Mesenchymal stem cell (in vitro differentiated cells and primary cell): ENCODE data around the gene MVB12A.

Experiments used
- DNase-seq: peaks from one replicate; pipeline ENCODE4 v3.0.0-alpha.2; 2013
- H2AFZ ChIP-seq: one replicate; pipeline ENCODE4 v1.6.1; 2013; ENCODE audit warnings: low read depth, mild to moderate bottlenecking, control low read depth, inconsistent platforms, low read length, moderate library complexity
- H2AK5ac ChIP-seq: 2 replicates; pipeline ENCODE4 v1.6.1; 2013; ENCODE audit warnings: low read length, moderate library complexity, mild to moderate bottlenecking, inconsistent platforms; ENCODE audit not compliant: severe bottlenecking
- H2BK120ac ChIP-seq: one replicate; pipeline ENCODE4 v1.6.1; 2013; ENCODE audit warnings: low read depth, mild to moderate bottlenecking, inconsistent platforms, low read length, moderate library complexity
- H2BK12ac ChIP-seq, 2 experiments: one replicate each; pipeline ENCODE4 v1.6.1; 2013; ENCODE audit warnings: inconsistent platforms in 2 of 2, low read length in 2 of 2, mild to moderate bottlenecking in 2 of 2, moderate library complexity in 2 of 2, control low read depth in 1 of 2
- H2BK15ac ChIP-seq: one replicate; pipeline ENCODE4 v1.6.1; 2013; ENCODE audit warnings: mild to moderate bottlenecking, low read depth, inconsistent platforms; ENCODE audit not compliant: poor library complexity, severe bottlenecking
- H2BK5ac ChIP-seq: 2 replicates; pipeline ENCODE4 v1.6.1; 2013; ENCODE audit warnings: low read depth, mild to moderate bottlenecking, low read length, control low read depth, inconsistent platforms; ENCODE audit not compliant: poor library complexity, severe bottlenecking
- H3K14ac ChIP-seq, 2 experiments: one replicate each; pipeline ENCODE4 v1.6.1; 2013; ENCODE audit warnings: inconsistent platforms in 2 of 2, low read length in 2 of 2, control low read depth in 1 of 2, mild to moderate bottlenecking in 1 of 2, moderate library complexity in 1 of 2
- H3K18ac ChIP-seq, 2 experiments: one replicate each; pipeline ENCODE4 v1.6.1; 2013; ENCODE audit warnings: inconsistent platforms in 2 of 2, low read length in 2 of 2, control low read depth in 1 of 2, low read depth in 1 of 2, mild to moderate bottlenecking in 1 of 2
- H3K23ac ChIP-seq, 2 experiments: one replicate each; pipeline ENCODE4 v1.6.1; 2013; ENCODE audit warnings: inconsistent platforms in 2 of 2, low read length in 2 of 2, mild to moderate bottlenecking in 2 of 2, moderate library complexity in 2 of 2, control low read depth in 1 of 2
- H3K27ac ChIP-seq: 2 replicates; pipeline ENCODE4 v1.5.1; 2013; ENCODE audit warnings: mild to moderate bottlenecking, moderate library complexity, low read length, control low read depth, inconsistent platforms; ENCODE audit not compliant: poor library complexity, severe bottlenecking
- H3K27me3 ChIP-seq, 2 experiments: 2 replicates each; pipeline versions ENCODE4 v1.6.1 to v1.7.0; 2013; ENCODE audit warnings: low read length in 2 of 2, mild to moderate bottlenecking in 2 of 2, moderate library complexity in 2 of 2, control low read depth in 1 of 2, inconsistent platforms in 1 of 2; ENCODE audit not compliant: control insufficient read depth in 1 of 2, insufficient read depth in 1 of 2
- H3K36me3 ChIP-seq, 2 experiments: 2 replicates each; pipeline versions ENCODE4 v1.6.1 to v1.7.0; 2013; ENCODE audit warnings: low read length in 2 of 2, control low read depth in 1 of 2, inconsistent platforms in 1 of 2, low read depth in 1 of 2, mild to moderate bottlenecking in 1 of 2; ENCODE audit not compliant: insufficient read depth in 2 of 2, control insufficient read depth in 1 of 2
- H3K4ac ChIP-seq, 2 experiments: one replicate each; pipeline ENCODE4 v1.6.1; 2013; ENCODE audit warnings: inconsistent platforms in 2 of 2, low read length in 2 of 2, mild to moderate bottlenecking in 2 of 2, moderate library complexity in 2 of 2, control low read depth in 1 of 2, low read depth in 1 of 2
- H3K4me1 ChIP-seq: 2 replicates; pipeline ENCODE4 v1.6.1; 2013; ENCODE audit warnings: low read depth, low read length, control low read depth; ENCODE audit not compliant: control insufficient read depth, insufficient read depth
- H3K4me2 ChIP-seq: 2 replicates; pipeline ENCODE4 v1.6.1; 2013; ENCODE audit warnings: low read length, mild to moderate bottlenecking, inconsistent platforms; ENCODE audit not compliant: poor library complexity, severe bottlenecking
- H3K4me3 ChIP-seq, 2 experiments: 2 replicates each; pipeline versions ENCODE4 v1.5.1 to v1.7.0; 2013; ENCODE audit warnings: low read length in 2 of 2, mild to moderate bottlenecking in 2 of 2, control low read depth in 1 of 2, low read depth in 1 of 2; ENCODE audit not compliant: insufficient read depth in 1 of 2
- H3K79me1 ChIP-seq: replicated peaks from 2 replicates; pipeline ENCODE4 v1.6.1; 2013; ENCODE audit warnings: mild to moderate bottlenecking, control low read depth, low read length, inconsistent platforms; ENCODE audit not compliant: poor library complexity, severe bottlenecking
- H3K9ac ChIP-seq: 2 replicates; pipeline ENCODE4 v1.7.0; 2013; ENCODE audit warnings: mild to moderate bottlenecking, low read length, moderate library complexity
- H3K9me3 ChIP-seq: 2 replicates; pipeline ENCODE4 v1.7.0; 2013; ENCODE audit warnings: mild to moderate bottlenecking, low read length; ENCODE audit not compliant: control insufficient read depth
- H4K8ac ChIP-seq: one replicate; pipeline ENCODE4 v1.6.1; 2013; ENCODE audit warnings: inconsistent platforms, mild to moderate bottlenecking, low read length, moderate library complexity
- H4K91ac ChIP-seq: one replicate; pipeline ENCODE4 v1.6.1; 2013; ENCODE audit warnings: mild to moderate bottlenecking, low read length, inconsistent platforms
- WGBS: methylation state at CpG from one replicate; pipeline ENCODE4 v1.1.7; 2013; ENCODE audit warnings: mixed read lengths; 5-methylcytosine and 5-hydroxymethylcytosine counted together

The MVB12A gene

GRCh38 chr19:17460372-17461230 is 40.8 kb downstream of the MVB12A start, which contains the start of gene NXNL1:
Gene NXNL1 (minus strand): TSS chr19:17460926. CDS start chr19:17460869, 57 bp downstream.
- Histone ChIP-seq H3K4me3 (no peak within 1 kb of the TSS), H2BK5ac (no peak within 1 kb of the TSS), H3K18ac (no peak within 1 kb of the TSS), H3K9me3 (no peaks in the 10 kb centered on the region), H4K91ac (no peak within 1 kb of the TSS), H3K4ac (no peak within 1 kb of the TSS), H2BK12ac (no peak within 1 kb of the TSS), H3K23ac (no peak within 1 kb of the TSS), H2BK15ac (no peak within 1 kb of the TSS), H2AFZ (no peak within 1 kb of the TSS), H3K79me1 (no peaks in the 10 kb centered on the region), H4K8ac (no peak within 1 kb of the TSS), H3K27me3 (peaks cover 13 to 40% of the 10 kb centered on the region in 2 experiments), H3K4me2 (no peak within 1 kb of the TSS), H3K14ac (no peak within 1 kb of the TSS), H3K27ac (no peak within 1 kb of the TSS), H3K4me1 (no peaks in the 10 kb centered on the region), H3K36me3 (no peaks in the 10 kb centered on the region), H2AK5ac (no peak within 1 kb of the TSS), H3K9ac (no peak within 1 kb of the TSS), H2BK120ac (no peak within 1 kb of the TSS)
- WGBS, result 86% methylated on average over 26 of the region's 26 CpGs
- no peak for DNase-seq

GRCh38 chr19:17466487-17466850 is 46.6 kb downstream of the MVB12A start:
- H3K79me1 ChIP-seq, result peaks cover 7% of the 10 kb centered on the region
- H2BK5ac ChIP-seq, result no peak overlapping the region
- WGBS, result 55% methylated on average over 4 of the region's 6 CpGs

GRCh38 chr19:17467471-17468301 is 47.8 kb downstream of the MVB12A start:
- H3K36me3 ChIP-seq, result no peaks in the 10 kb centered on the region
- H2BK5ac ChIP-seq, result no peak overlapping the region
- H4K91ac ChIP-seq, result no peak overlapping the region
- H3K9ac ChIP-seq, result peak overlapping the region; percentile 87
- no peaks in the 10 kb centered on the region for H3K9me3 ChIP-seq
- H2BK15ac ChIP-seq, result no peak overlapping the region
- DNase-seq, result no peak
- no peak overlapping the region for H3K14ac ChIP-seq
- H3K4ac ChIP-seq, result no peak overlapping the region
- no peak overlapping the region for H2BK12ac ChIP-seq
- H4K8ac ChIP-seq, result no peak overlapping the region
- WGBS, result 83% methylated on average over 12 of the region's 12 CpGs
- peaks cover 19% of the 10 kb centered on the region for H3K4me1 ChIP-seq
- H3K27me3 ChIP-seq, result peaks cover 0 to 8% of the 10 kb centered on the region in 2 experiments
- peaks cover 13% of the 10 kb centered on the region for H3K79me1 ChIP-seq
- H2BK120ac ChIP-seq, result no peak overlapping the region
- H3K4me3 ChIP-seq, result peak overlapping the region in 1 of 2 experiments; percentile 77
- H2AK5ac ChIP-seq, result no peak overlapping the region
- H3K23ac ChIP-seq, result no peak overlapping the region
- peak overlapping the region in 1 of 2 experiments; percentile 61 for H3K18ac ChIP-seq
- no peak overlapping the region for H3K4me2 ChIP-seq
- no peak overlapping the region for H3K27ac ChIP-seq
- H2AFZ ChIP-seq, result no peak overlapping the region

More at GRCh38 chr19:17466487-17466850, 46.6 kb downstream of the MVB12A start:
- Histone ChIP-seq H2BK15ac (no peak overlapping the region), H3K4me1 (peaks cover 15% of the 10 kb centered on the region), H3K27ac (no peak overlapping the region), H3K9me3 (no peaks in the 10 kb centered on the region), H3K4me2 (no peak overlapping the region), H3K36me3 (no peaks in the 10 kb centered on the region), H3K14ac (no peak overlapping the region), H3K18ac (no peak overlapping the region), H2BK120ac (no peak overlapping the region), H3K9ac (no peak overlapping the region), H3K23ac (no peak overlapping the region), H3K4me3 (no peak overlapping the region), H2BK12ac (no peak overlapping the region), H2AFZ (no peak overlapping the region), H4K8ac (no peak overlapping the region), H3K4ac (no peak overlapping the region), H4K91ac (no peak overlapping the region), H3K27me3 (peaks cover 0 to 8% of the 10 kb centered on the region in 2 experiments), H2AK5ac (no peak overlapping the region)
- DNase-seq, result no peak
